ENCODE data around the gene ALDH3B2.

DNA sequence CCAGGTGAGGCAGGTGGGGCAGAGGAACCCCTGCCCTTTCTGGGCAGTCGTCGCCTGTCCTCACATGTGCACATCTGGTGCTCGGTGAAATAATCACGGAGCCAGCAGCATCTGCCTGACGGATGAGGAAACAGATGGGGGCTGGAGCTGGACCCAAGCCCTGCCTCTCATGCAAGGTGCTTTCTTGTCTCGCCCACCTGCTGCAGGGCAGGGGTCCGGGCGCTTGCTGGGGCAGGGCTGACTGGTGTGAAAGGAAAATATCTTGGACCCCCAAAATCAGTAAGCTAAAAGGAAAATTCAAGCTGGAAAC lies 3.3 kb downstream of the ALDH3B2 start:
- TF ChIP-seq CTCF (IDR thresholded peaks at IDR 0.05) (no peak), POLR2A (IDR thresholded peaks at IDR 0.05; ENCODE audit: low read depth) (no peak)

Measured in esophagus muscularis mucosa (tissue), 3 donors.